Ovary (tissue), 10 donors: ENCODE results near the gene SENP6. TPM values are rescaled to one million over a fixed set of nuclear protein-coding genes. Genes with fewer than 3 reads are reported as not detected.

Experiments used
- DNase-seq, 5 donors: peaks; one replicate each; pipeline ENCODE4 v3.0.0-alpha.2; 2019 to 2020
- H3K27ac ChIP-seq, 2 donors: fragments of 200-600 bp; one replicate each; pipeline versions ENCODE4 v1.5.1 to v1.8.0; 2019 to 2022
- H3K27me3 ChIP-seq: fragments of 200-600 bp; one replicate; pipeline ENCODE4 v1.8.0; 2022
- H3K36me3 ChIP-seq: fragments of 200-600 bp; sonication (generic); one replicate; pipeline ENCODE4 v1.5.1; 2019
- H3K4me1 ChIP-seq: one replicate; pipeline ENCODE4 v1.8.1; 2013; ENCODE audit warnings: mild to moderate bottlenecking, moderate library complexity; ENCODE audit not compliant: insufficient read depth
- H3K4me3 ChIP-seq: fragments of 200-600 bp; sonication (generic); one replicate; pipeline ENCODE4 v1.5.1; 2017
- H3K9me3 ChIP-seq, 2 donors: fragments of 200-600 bp in 1 of 2; sonication (generic) in 1 of 2; one replicate each; pipeline versions ENCODE4 v1.5.1 to v1.8.1; 2013 to 2019; ENCODE audit warnings: mild to moderate bottlenecking in 1 of 2, moderate library complexity in 1 of 2
- CTCF ChIP-seq, 3 donors: fragments of 450-650 bp in 2 of 3; fragments of 200-600 bp in 1 of 3; IDR thresholded peaks; one replicate each; pipeline versions ENCODE4 v1.5.1 to v1.8.0; 2016 to 2022; ENCODE audit warnings: antibody characterized with exemption in 3 of 3, mild to moderate bottlenecking in 1 of 3
- EP300 ChIP-seq: sonication (generic); formaldehyde crosslinking; IDR thresholded peaks from one replicate; pipeline ENCODE4 v1.6.1; 2017; ENCODE audit warnings: antibody characterized with exemption
- POLR2A ChIP-seq: fragments of 450-650 bp; IDR thresholded peaks from one replicate; pipeline ENCODE4 v1.6.1; 2017; ENCODE audit warnings: antibody characterized with exemption, mild to moderate bottlenecking, moderate library complexity
- WGBS, 3 donors: extraction: QIAGEN DNeasy Blood & Tissue Kit in 1 of 3; methylation state at CpG; one replicate each; pipeline versions ENCODE4 v1.1.5 to v1.1.7; 2013 to 2017; 5-methylcytosine and 5-hydroxymethylcytosine counted together
- intact Hi-C, 4 donors: fragments of 100-400 bp; cut with DNase I; formaldehyde crosslinking; loops; one replicate each; pipeline versions ENCODE4 v1.11.0 to v1.15.1; 2022 to 2023
- long read RNA-seq, 3 donors: library from polyadenylated mRNA in 2 of 3; unstranded in 2 of 3; transcript quantifications; one replicate each; pipeline ENCODE4 v2.0.0 and lab custom pipeline, GENCODE V29; 2021 to 2026
- polyA plus RNA-seq, 2 donors: library from polyadenylated mRNA; stranded (reverse); fragments of 200-250 nt in 1 of 2; fragments of 350-450 nt in 1 of 2; fragmentation: Illumina TruSeq in 1 of 2; extraction: RNeasy Lipid Tissue Mini Kit (QIAGEN cat#74804) in 1 of 2; gene quantifications; one replicate each; pipeline ENCODE4 v1.2.3, GENCODE V29; 2013 to 2014
- total RNA-seq, 7 donors: library from RNA; depleted of rRNA in 2 of 7; stranded (reverse); fragments of >200 nt in 2 of 7; fragmentation: NEBNext Ultra II Directional in 3 of 7; extraction: Animal tissue kit (Norgen Biotek cat#: 25700) in 3 of 7; gene quantifications; one replicate each; pipeline versions ENCODE4 v1.1.0 to v1.2.4, GENCODE V29; 2016 to 2023
- donor health status: DM: no; HTN: no; CAD: no; lungs with moderate emphysema.
- donor health status: DM: no; HTN: no; CAD: no.
- donor health status: Bipolar disorder and iron deficiency.
- donor health status: DM: yes; HTN: yes; CAD: no.
- donor health status: DM: no; HTN: no; CAD: no.
- donor health status: DM: yes; HTN: yes; CAD: no.

The SENP6 gene
- total RNA-seq (100 to 1,000 TPM; 108 to 158 (median 134) TPM), polyA plus RNA-seq (10 to 100 TPM; 43.0 to 57.1 TPM)
- long read RNA-seq, donor 1, full-length matches to known transcripts: 4 of 57 reads
- long read RNA-seq, donor 1, partial matches to known transcripts: 33 of 57 reads
- long read RNA-seq, donor 1, other reads (novel, unspliced or antisense): 20 of 57 reads
- long read RNA-seq, donor 2, full-length matches to known transcripts: 4 of 17 reads
- long read RNA-seq, donor 2, partial matches to known transcripts: 13 of 17 reads
- long read RNA-seq, donor 2, other reads (novel, unspliced or antisense): 0 of 17 reads
- long read RNA-seq, donor 3, full-length matches to known transcripts: 45 of 132 reads
- long read RNA-seq, donor 3, partial matches to known transcripts: 15 of 132 reads
- long read RNA-seq, donor 3, other reads (novel, unspliced or antisense): 72 of 132 reads

GRCh38 chr6:75601304-75602245 is at the start of gene SENP6:
Gene SENP6, plus strand, starts transcription at chr6:75601880. Its CDS starts 645 bp downstream, at chr6:75602525.
- Histone ChIP-seq H3K27me3 (no peaks in the 10 kb centered on the region), H3K9me3 (no peaks in the 10 kb centered on the region), H3K36me3 (no peaks in the 10 kb centered on the region), H3K27ac (peak within 1 kb of the TSS; percentile 99 to 100), H3K4me3 (peak within 1 kb of the TSS; percentile 82), H3K4me1 (peaks cover 12% of the 10 kb centered on the region)
- whole genome bisulfite sequencing, 3 donors: 1% methylated on average over 20 to 76 of the region's 76 CpGs
- peak; percentile 78 for TF ChIP-seq POLR2A
- TF ChIP-seq EP300: no peak
- TF ChIP-seq CTCF (IDR thresholded peaks at IDR 0.05): peak in 1 of 3 donors; percentile 10
- DNase-seq: peak; percentile 75 to 86 (median 81)
- intact Hi-C loops: loop anchor here in 1 of 4 donors (5.0 kb wide), 1 partner anchor 146 kb away; the partner anchor contains the start of gene MYO6

- DNase-seq: no peak
- no peak overlapping the region for H3K4me3 ChIP-seq
- no peaks in the 10 kb centered on the region for H3K9me3 ChIP-seq
- TF ChIP-seq EP300 (no peak), POLR2A (no peak), CTCF (IDR thresholded peaks at IDR 0.05) (no peak)
- no peaks in the 10 kb centered on the region for H3K27me3 ChIP-seq
- no peaks in the 10 kb centered on the region for H3K4me1 ChIP-seq
- WGBS, 3 donors: 81 to 91% (median 84%) methylated on average over 5 of the region's 5 CpGs
- H3K36me3 ChIP-seq: no peaks in the 10 kb centered on the region
- H3K27ac ChIP-seq: no peak overlapping the region
- intact Hi-C loops: no loop called here
Observed at GRCh38 chr6:75556240-75556639, 45.4 kb upstream of the SENP6 start.

- Histone ChIP-seq H3K4me3 (no peak overlapping the region), H3K27ac (no peak overlapping the region), H3K9me3 (no peaks in the 10 kb centered on the region), H3K27me3 (no peaks in the 10 kb centered on the region), H3K4me1 (no peaks in the 10 kb centered on the region), H3K36me3 (no peaks in the 10 kb centered on the region)
- intact Hi-C loops: no loop called here
- 27 to 60% (median 53%) methylated on average over 1 of the region's 1 CpG for WGBS, 3 donors
- TF ChIP-seq CTCF (IDR thresholded peaks at IDR 0.05) (no peak), POLR2A (no peak), EP300 (no peak)
- DNase-seq: no peak
Observed at GRCh38 chr6:75557068-75557467, 44.6 kb upstream of the SENP6 start.

GRCh38 chr6:75563032-75563431 is 38.6 kb upstream of the SENP6 start:
- H3K4me3 ChIP-seq: no peak overlapping the region
- no peak overlapping the region for H3K27ac ChIP-seq
- no peaks in the 10 kb centered on the region for H3K27me3 ChIP-seq
- DNase-seq: no peak
- no peak for TF ChIP-seq POLR2A
- no peak for TF ChIP-seq EP300
- no peak for TF ChIP-seq CTCF (IDR thresholded peaks at IDR 0.05)
- H3K4me1 ChIP-seq: no peaks in the 10 kb centered on the region
- WGBS, 3 donors: 33 to 70% (median 35%) methylated on average over 1 of the region's 1 CpG
- intact Hi-C loops: no loop called here
- H3K9me3 ChIP-seq: no peaks in the 10 kb centered on the region
- no peaks in the 10 kb centered on the region for H3K36me3 ChIP-seq
